ENCODE data around the gene DSC2.
"Not testable (repeated sequence)": the region's sequence is repeated elsewhere in the genome, so short reads cannot be mapped to it uniquely, and the experiment has no call there.

Gene DSC2

DNA sequence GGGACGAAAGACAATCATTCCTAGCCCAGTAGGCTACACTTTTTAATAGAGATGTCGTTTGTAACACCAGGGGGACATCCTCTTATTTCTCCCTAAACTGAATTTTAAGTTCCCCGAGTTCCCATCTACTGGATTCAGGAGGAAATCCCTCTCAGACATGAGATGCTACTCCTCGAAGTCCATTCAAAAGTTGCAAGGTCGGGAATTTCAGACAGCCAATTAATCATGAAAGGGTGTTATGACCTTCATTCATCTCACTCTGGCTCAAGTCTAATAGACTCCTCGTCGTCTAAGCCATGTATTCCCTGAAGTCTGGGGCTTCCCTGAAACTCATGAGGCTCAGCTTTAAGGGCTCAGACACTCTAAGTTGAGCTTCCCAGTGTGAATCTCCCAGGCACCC lies 58.5 kb downstream of the DSC2 start:
- DNase-seq (ENCODE audit: low read depth in 2 of 2): no peak

DNA sequence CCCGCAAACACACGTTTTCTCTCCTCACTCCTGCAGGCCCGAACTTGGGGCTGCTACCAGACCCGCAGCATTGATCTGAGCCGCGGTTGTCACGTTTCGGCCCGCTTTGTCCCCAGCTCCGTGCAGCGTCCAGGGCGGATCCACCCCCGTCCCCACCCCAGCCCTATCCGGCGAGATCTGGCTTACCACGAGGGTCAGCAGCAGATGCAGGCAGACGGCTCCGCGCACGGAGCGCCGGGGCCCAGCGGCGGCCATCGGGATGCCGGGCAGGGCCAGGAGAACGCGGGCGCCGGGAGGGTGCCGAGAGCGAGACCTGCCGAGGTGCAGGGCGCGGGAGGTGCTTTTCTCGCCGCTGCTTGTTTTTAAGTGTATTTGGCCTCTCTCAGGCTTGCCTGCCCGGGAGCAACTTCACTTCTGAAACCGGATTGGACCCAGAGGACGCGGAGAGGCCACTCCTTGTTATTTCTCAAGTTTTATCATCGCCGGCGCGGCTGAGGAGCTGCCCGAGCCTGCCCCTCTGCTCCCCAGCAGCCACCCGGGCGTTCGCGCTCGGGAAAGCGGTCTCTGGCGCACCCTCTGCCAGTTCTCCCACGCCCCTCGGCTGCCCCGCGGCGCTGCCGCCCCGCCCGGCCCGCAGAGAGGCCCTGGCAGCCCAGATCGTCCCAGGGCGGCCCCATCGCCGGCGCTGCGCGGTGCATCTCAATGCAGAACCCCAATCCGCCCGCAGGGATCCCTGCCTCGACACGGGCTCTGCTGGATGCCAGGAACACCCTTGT lies 59.6 kb downstream of the DSC2 start, which contains the start of gene DSC3:
TSS of gene DSC3 (minus strand) at position 337 of the 776 bp plus-strand sequence. CDS start at position 255, 82 bp downstream.
- no peak for DNase-seq (ENCODE audit: low read depth in 2 of 2)

DNA sequence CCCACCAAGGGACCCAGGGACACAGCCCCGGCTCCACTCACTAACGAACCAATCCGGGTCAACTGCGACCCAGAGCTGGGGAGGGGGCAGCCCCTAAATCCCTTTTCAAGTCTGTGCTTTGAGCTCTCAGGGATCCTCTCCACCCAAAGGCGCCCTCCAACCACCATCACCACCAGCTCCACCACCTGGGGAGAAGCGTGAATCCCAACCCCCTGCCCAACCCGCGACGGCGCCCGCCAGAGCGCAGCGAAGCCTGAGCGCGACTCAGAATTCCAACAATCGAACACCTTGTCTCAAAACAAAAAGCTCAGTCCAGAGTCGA lies 60.2 kb downstream of the DSC2 start:
- no peak for DNase-seq (ENCODE audit: low read depth in 2 of 2)

DNA sequence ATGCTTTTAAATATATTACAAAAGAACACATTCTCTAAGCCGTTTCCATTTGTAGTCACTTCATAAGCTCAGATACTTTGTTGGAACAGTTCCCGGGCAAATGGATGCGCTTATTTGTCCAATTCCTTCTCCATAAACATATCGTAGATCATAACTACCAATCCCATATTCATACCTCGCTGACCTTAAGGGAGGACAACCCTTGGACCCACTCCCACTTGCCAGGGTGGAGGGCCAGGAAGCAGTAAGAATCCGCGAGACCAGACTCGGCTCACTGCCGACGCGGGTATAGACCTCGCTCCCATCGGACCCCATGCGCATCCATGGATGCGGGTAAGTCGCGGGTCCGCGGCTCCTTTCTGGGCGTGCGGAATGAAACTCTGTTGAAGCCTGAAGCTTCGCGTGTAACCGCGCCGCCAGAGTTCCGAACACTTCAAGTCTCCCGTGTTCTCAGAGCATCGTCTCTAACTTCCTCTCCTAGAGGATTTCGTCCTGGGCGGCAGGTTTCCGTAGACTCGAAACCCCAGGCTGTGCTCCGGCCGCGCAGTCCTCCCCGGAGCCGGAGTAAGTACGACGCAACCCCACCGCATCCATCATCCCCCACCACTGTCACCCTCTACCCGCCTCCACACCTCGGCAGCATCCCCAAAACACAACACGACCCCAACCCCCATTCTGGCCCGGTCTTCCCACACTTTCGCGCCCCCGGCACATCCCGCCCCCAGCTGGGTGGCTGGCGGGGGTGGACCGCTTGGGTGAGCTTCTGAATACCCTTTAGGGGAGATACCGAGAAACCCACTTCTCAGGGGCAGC lies 60.7 kb downstream of the DSC2 start:
- DNase-seq (ENCODE audit: low read depth in 2 of 2): no peak

DNA sequence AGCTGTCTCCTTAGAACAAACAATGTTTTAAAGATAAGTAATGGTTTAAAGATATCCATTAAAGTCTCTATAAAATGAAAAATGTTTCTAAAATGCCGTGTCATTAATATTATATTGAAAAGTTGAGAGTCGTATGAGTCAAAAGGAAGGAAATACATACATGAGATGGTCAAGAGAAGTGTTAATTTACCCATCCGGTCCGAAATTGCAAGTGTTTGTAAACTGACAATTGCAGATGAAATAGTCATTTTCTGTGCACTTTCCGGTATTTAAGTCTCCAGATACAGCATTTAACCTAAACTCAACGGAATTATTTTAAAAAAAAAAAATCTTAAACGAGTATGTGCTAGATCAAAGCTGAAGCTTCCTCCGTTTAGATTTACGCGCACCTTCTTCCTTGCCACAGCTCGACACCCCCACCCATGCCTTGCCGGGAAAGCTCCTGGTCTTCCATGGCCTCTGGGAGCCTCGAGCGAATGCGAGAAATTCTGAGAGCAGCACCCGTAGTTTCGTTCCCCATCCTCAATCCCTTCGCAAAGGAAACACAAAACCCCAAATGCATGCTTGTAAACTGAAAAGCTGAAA lies 61.4 kb downstream of the DSC2 start:
- no peak for DNase-seq (ENCODE audit: low read depth in 2 of 2)

DNA sequence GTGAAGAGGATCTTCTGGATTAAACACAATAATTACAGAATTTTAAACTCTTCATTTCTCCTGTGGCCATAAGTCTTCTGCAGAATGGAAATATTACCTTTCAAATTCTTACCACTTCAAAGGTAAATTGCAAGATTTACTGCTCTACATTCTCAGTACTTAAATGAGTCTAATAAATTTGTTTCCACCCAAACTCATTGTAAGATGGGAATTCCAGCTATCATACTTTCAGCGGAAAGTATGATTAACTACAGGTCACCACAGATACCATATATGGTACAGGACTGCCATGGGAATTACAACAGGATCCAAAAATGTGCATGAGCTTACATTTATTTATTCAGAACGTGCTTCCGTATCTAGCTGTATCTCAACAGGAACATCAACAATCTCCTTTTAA lies 62.8 kb downstream of the DSC2 start:
- DNase-seq (ENCODE audit: low read depth in 2 of 2): no peak

DNA sequence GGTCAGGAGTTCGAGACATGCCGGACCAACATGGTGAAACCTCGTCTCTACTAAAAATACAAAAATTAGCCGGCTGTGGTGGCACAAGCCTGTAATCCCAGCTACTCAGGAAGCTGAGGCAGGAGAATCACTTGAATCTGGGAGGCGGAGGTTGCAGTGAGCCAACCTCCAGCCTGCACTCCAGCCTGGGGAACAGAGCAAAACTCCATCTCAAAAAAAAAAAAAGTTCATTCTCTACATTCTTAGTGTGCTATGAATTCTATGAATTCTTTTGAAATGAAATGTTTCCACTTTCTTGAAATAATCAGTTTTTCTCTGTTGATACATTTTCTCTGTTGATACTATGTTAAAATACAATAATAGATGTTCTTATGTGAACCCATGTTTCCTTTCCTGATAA lies 64.5 kb downstream of the DSC2 start:
- DNase-seq (ENCODE audit: low read depth in 2 of 2): not testable (repeated sequence)

DNA sequence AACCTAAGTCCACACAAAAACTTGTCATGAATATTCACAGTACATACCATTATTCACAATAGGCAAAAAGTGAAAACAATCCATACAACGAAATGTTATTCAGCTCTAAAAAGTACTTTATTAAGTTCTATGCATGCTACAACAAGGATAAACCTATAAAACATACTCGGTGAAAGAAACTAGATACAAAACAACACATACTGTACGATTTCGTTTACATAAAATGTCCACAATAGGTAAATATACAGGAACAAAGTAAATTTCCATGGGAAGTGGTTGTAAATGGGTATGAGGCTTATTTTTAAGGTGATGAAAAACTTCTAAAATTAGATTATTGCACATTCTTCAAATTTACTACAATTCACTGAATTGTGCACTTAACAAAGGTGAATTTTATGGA lies 67.7 kb downstream of the DSC2 start:
- DNase-seq (ENCODE audit: low read depth in 2 of 2): no peak

DNA sequence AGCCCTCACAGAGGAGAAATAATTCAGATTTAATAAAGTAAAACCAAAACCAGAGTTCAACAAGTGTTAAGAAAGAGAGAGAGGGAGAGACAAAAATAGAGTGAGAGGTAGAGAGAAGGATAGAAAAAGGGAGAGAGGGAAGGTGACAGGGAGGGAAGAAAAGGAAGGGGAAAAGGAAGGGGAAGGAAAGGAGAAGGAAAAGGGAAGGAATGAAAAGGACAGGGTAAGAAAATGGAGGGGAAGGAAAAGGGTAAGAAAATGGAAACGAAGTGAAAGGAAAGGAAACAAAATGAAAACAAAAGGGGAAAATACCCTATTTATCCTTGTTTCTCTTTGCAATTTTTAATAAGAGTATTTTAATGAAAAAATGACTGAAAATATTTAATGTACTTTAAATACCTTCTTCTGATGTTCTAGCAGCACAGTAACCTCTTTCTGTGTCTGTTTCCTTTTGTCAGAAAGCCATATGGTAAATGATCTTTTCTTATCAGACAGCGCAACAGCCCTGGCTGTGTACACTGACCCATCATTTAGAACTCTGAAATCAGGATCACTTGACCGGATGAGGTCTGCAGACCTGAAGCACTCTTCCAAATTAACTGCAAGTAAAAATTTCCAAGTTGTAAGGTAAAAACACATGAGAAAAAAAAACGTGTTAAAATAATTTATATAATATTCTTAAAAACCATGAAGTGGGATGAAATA lies 71.5 kb downstream of the DSC2 start:
- DNase-seq (ENCODE audit: low read depth in 2 of 2): no peak

DNA sequence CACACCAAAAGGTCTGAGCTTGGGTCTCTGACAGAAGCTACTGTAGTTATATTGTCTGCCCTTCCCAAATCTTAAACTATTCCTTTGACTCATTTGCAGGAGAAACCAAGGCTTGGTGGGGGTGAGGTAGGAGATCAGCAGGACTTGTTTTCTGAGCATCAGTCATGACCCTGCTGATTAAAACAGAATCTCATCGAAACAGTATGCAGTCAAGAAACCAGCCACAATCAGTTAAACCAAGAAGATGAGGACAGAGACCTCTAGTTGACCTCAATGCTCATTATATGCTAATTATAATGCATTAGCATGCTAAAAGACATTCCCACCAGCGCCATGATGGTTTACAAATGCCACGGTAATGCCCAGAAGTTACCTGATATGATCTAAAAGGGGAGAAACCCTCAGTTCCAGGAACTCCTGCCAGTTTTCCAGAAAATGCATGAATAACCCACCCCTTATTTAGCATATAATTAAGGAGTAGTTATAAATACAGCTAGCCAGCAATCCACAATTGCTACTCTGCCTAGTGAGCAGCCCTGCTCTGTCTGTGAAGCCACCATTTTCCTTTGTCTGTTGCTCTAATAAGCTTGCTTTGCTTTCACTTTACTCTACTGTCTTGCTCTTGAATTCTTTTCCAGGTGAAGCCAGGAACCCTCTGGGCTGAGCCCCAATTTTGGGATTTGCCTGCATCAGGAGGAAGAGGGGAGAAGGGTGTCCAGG lies 86.3 kb downstream of the DSC2 start:
- DNase-seq (ENCODE audit: low read depth in 2 of 2): no peak

DNA sequence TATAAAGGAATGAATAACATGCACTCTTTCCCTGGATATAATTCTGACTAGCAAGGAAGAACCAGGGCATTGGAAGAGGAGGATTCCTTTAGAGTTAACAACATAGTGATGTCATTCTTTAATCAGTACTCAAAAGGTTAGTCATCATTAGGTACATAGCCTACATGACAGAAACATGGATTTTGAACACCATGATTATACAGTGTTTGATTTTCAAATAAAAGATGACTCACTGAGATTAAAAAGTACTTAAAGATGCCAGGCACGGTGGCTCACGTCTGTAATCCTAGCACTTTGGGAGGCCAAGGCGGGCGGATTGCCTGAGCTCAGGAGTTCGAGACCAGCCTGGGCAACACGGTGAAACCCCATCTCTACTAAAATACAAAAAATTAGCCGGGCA lies 90.8 kb downstream of the DSC2 start:
- DNase-seq (ENCODE audit: low read depth in 2 of 2): not testable (repeated sequence)

DNA sequence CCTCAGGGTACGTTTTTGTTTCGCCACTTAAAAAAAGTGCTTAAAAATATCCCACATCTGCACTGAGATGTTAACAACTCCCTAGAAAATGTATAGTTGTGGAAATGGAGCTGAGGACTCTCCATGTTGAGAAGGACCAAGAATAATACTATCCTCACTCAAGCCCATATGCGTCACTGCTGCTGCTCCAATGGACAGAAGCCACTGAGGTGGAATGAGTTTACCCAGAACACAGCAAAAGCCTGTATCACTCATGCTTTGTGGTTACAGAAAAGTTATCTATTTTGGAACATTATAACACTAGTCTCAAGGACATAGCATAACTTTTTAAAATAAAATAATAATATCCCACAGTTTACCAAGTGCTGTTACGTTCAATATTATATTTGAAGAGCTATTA lies 91.6 kb downstream of the DSC2 start:
- no peak for DNase-seq (ENCODE audit: low read depth in 2 of 2)
